DND-41 (cell line): ENCODE measurements around the gene MARCHF4.

Source experiments
- ATAC-seq: fragments of 200-7000 bp; cut with Tn5 transposase; 3 replicates; pipeline ENCODE4 v1.9.1; 2021; ENCODE audit warnings: low read depth; ENCODE audit not compliant: insufficient read depth
- DNase-seq: peaks from one replicate; pipeline ENCODE4 v3.0.0-alpha.2; 2020
- H2AFZ ChIP-seq: 2 replicates; pipeline ENCODE4 v1.6.0; 2012; ENCODE audit warnings: low read depth, low read length
- H3K27ac ChIP-seq: 2 replicates; pipeline ENCODE4 v1.5.1; 2012; ENCODE audit warnings: low read length, inconsistent platforms
- H3K27me3 ChIP-seq: fragments of 200-600 bp; sonication (generic); 2 replicates; pipeline ENCODE4 v1.6.0; 2012; ENCODE audit warnings: low read length, mild to moderate bottlenecking, inconsistent platforms; ENCODE audit not compliant: insufficient read depth, poor library complexity
- H3K36me3 ChIP-seq: 2 replicates; pipeline ENCODE4 v1.5.1; 2012; ENCODE audit warnings: low read length, inconsistent platforms; ENCODE audit not compliant: insufficient read depth
- H3K4me1 ChIP-seq: 2 replicates; pipeline ENCODE4 v1.5.1; 2012; ENCODE audit warnings: mild to moderate bottlenecking, low read length; ENCODE audit not compliant: insufficient read depth
- H3K4me2 ChIP-seq: 2 replicates; pipeline ENCODE4 v1.6.0; 2012; ENCODE audit warnings: mild to moderate bottlenecking, moderate library complexity, low read length, inconsistent platforms; ENCODE audit not compliant: insufficient read depth
- H3K4me3 ChIP-seq, 2 experiments: fragments of 200-600 bp in 1 of 2; shearing (Covaris generic) in 1 of 2; 2 replicates each; pipeline ENCODE4 v1.5.1; 2012 to 2016; ENCODE audit warnings: inconsistent platforms in 2 of 2, low read length in 2 of 2, mild to moderate bottlenecking in 2 of 2, low read depth in 1 of 2, moderate library complexity in 1 of 2
- H3K79me2 ChIP-seq: 2 replicates; pipeline ENCODE4 v1.6.0; 2012; ENCODE audit warnings: low read length, inconsistent platforms; ENCODE audit not compliant: insufficient read depth
- H3K9ac ChIP-seq: 2 replicates; pipeline ENCODE4 v1.6.0; 2012; ENCODE audit warnings: low read depth, mild to moderate bottlenecking, inconsistent platforms, low read length, moderate library complexity
- H3K9me3 ChIP-seq: 2 replicates; pipeline ENCODE4 v1.5.1; 2012; ENCODE audit warnings: low read length, moderate library complexity, mild to moderate bottlenecking, inconsistent platforms; ENCODE audit not compliant: insufficient read depth, severe bottlenecking
- H4K20me1 ChIP-seq: 2 replicates; pipeline ENCODE4 v1.6.0; 2012; ENCODE audit warnings: low read length; ENCODE audit not compliant: insufficient read depth
- CTCF ChIP-seq: IDR thresholded peaks from 2 replicates; pipeline ENCODE4 v1.5.1; 2012; ENCODE audit warnings: borderline replicate concordance, low read length, moderate library complexity, mild to moderate bottlenecking; ENCODE audit not compliant: poor library complexity, severe bottlenecking; ENCODE audit errors: extremely low read depth
- EZH2 ChIP-seq: IDR thresholded peaks from 3 replicates; pipeline ENCODE4 v1.6.1; 2012; ENCODE audit warnings: borderline replicate concordance, low read depth, mild to moderate bottlenecking, moderate library complexity, low read length, inconsistent platforms; ENCODE audit not compliant: severe bottlenecking

MARCHF4 gene

GRCh38 chr2:216416571-216417307 lies 44.5 kb upstream of the MARCHF4 start:
- Histone ChIP-seq H3K9me3 (no peaks in the 10 kb centered on the region), H3K4me2 (no peak overlapping the region), H3K79me2 (peaks cover 13% of the 10 kb centered on the region), H3K9ac (no peak overlapping the region), H3K36me3 (peaks cover 35% of the 10 kb centered on the region), H3K27ac (no peak overlapping the region), H4K20me1 (no peaks in the 10 kb centered on the region), H2AFZ (no peak overlapping the region), H3K4me1 (peaks cover 16% of the 10 kb centered on the region), H3K27me3 (no peaks in the 10 kb centered on the region), H3K4me3 (no peak overlapping the region)
- DNase-seq: no peak
- TF ChIP-seq EZH2: no peak
- TF ChIP-seq CTCF: no peak
- ATAC-seq: no peak

- H3K36me3 ChIP-seq: peaks cover 24% of the 10 kb centered on the region
- TF ChIP-seq EZH2 (no peak), CTCF (no peak)
- H3K27ac ChIP-seq: no peak overlapping the region
- no peak overlapping the region for H3K4me3 ChIP-seq
- no peak overlapping the region for H3K9ac ChIP-seq
- ATAC-seq (no peak), DNase-seq (no peak)
- H3K4me2 ChIP-seq: no peak overlapping the region
- no peaks in the 10 kb centered on the region for H3K9me3 ChIP-seq
- H4K20me1 ChIP-seq: no peaks in the 10 kb centered on the region
- peaks cover 13% of the 10 kb centered on the region for H3K79me2 ChIP-seq
- H3K4me1 ChIP-seq: peaks cover 19% of the 10 kb centered on the region
- no peak overlapping the region for H2AFZ ChIP-seq
- H3K27me3 ChIP-seq: no peaks in the 10 kb centered on the region
Observed at GRCh38 chr2:216415541-216415940, 43.3 kb upstream of the MARCHF4 start.

- ATAC-seq (no peak), DNase-seq (no peak)
- H3K79me2 ChIP-seq: peaks cover 13% of the 10 kb centered on the region
- H4K20me1 ChIP-seq: no peaks in the 10 kb centered on the region
- H3K27ac ChIP-seq: no peak overlapping the region
- H3K4me1 ChIP-seq: peaks cover 19% of the 10 kb centered on the region
- H3K4me2 ChIP-seq: no peak overlapping the region
- no peak overlapping the region for H3K9ac ChIP-seq
- no peaks in the 10 kb centered on the region for H3K27me3 ChIP-seq
- no peak overlapping the region for H2AFZ ChIP-seq
- peaks cover 18% of the 10 kb centered on the region for H3K36me3 ChIP-seq
- H3K9me3 ChIP-seq: no peaks in the 10 kb centered on the region
- H3K4me3 ChIP-seq: no peak overlapping the region
- TF ChIP-seq CTCF (no peak), EZH2 (no peak)
Observed at GRCh38 chr2:216414772-216415319, 42.6 kb upstream of the MARCHF4 start.
